CD14-positive monocyte (primary cell): ENCODE data around the gene KIF5C. TPM values are rescaled to one million over a fixed set of nuclear protein-coding genes. Genes with fewer than 3 reads are reported as not detected.

Experiments
- DNase-seq, 3 donors: peaks; one replicate each; pipeline ENCODE4 v3.0.0-alpha.2; 2011 to 2022
- H2AFZ ChIP-seq: 2 replicates; pipeline ENCODE4 v1.6.0; 2012; ENCODE audit warnings: mild to moderate bottlenecking, low read depth, low read length, inconsistent platforms; ENCODE audit not compliant: insufficient read depth, poor library complexity, severe bottlenecking
- H3K27ac ChIP-seq, 2 donors: 1 replicate in 1 of 2; 2 replicates in 1 of 2; pipeline ENCODE4 v1.5.1; 2012 to 2013; ENCODE audit warnings: low read length in 2 of 2, control low read depth in 1 of 2, inconsistent platforms in 1 of 2, low read depth in 1 of 2, mild to moderate bottlenecking in 1 of 2
- H3K27me3 ChIP-seq, 2 donors: one replicate each; pipeline versions ENCODE4 v1.6.0 to v1.6.1; 2011 to 2013; ENCODE audit warnings: low read length in 2 of 2; ENCODE audit not compliant: control insufficient read depth in 2 of 2, insufficient read depth in 2 of 2
- H3K36me3 ChIP-seq, 2 donors: replicated peaks in 1 of 2; 1 replicate in 1 of 2; 2 replicates in 1 of 2; pipeline versions ENCODE4 v1.5.1 to v1.6.1; 2012 to 2013; ENCODE audit warnings: low read length in 2 of 2, control low read depth in 1 of 2, inconsistent platforms in 1 of 2, mild to moderate bottlenecking in 1 of 2; ENCODE audit not compliant: insufficient read depth in 2 of 2, control insufficient read depth in 1 of 2
- H3K4me1 ChIP-seq, 2 donors: 1 replicate in 1 of 2; 2 replicates in 1 of 2; pipeline versions ENCODE4 v1.5.1 to v1.6.1; 2012 to 2013; ENCODE audit warnings: low read length in 2 of 2, control low read depth in 1 of 2, inconsistent platforms in 1 of 2, mild to moderate bottlenecking in 1 of 2, moderate library complexity in 1 of 2; ENCODE audit not compliant: insufficient read depth in 2 of 2, control insufficient read depth in 1 of 2
- H3K4me2 ChIP-seq: replicated peaks from 2 replicates; pipeline ENCODE3; 2012; ENCODE audit warnings: low read length, moderate library complexity, mild to moderate bottlenecking; ENCODE audit not compliant: poor library complexity, severe bottlenecking; ENCODE audit errors: extremely low read depth
- H3K4me3 ChIP-seq, 3 experiments: fragments of 200-600 bp in 1 of 3; sonication (generic) in 1 of 3; replicated peaks in 1 of 3; 1 replicate in 2 of 3; 2 replicates in 1 of 3; pipeline ENCODE4 v1.5.1; 2011 to 2013; ENCODE audit warnings: low read length in 3 of 3, mild to moderate bottlenecking in 3 of 3, control low read depth in 2 of 3, low read depth in 2 of 3, inconsistent platforms in 1 of 3, moderate library complexity in 1 of 3
- H3K79me2 ChIP-seq: 2 replicates; pipeline ENCODE4 v1.6.0; 2012; ENCODE audit warnings: mild to moderate bottlenecking, control low read depth, inconsistent platforms, low read length, moderate library complexity; ENCODE audit not compliant: insufficient read depth
- H3K9ac ChIP-seq: 2 replicates; pipeline ENCODE4 v1.6.0; 2017; ENCODE audit warnings: low read length, mild to moderate bottlenecking; ENCODE audit not compliant: insufficient read depth, poor library complexity, severe bottlenecking
- H3K9me3 ChIP-seq, 2 donors: replicated peaks in 1 of 2; 1 replicate in 1 of 2; 2 replicates in 1 of 2; pipeline versions ENCODE4 v1.5.1 to v1.6.1; 2012 to 2013; ENCODE audit warnings: low read length in 2 of 2, control low read depth in 1 of 2; ENCODE audit not compliant: control insufficient read depth in 1 of 2, insufficient read depth in 1 of 2
- H4K20me1 ChIP-seq: 2 replicates; pipeline ENCODE4 v1.6.0; 2012; ENCODE audit warnings: mild to moderate bottlenecking, low read length, control low read depth, moderate library complexity; ENCODE audit not compliant: insufficient read depth
- H3K27ac Mint-ChIP-seq, 7 donors: one replicate each; pipeline ENCODE4 v1.8.0; 2020; ENCODE audit warnings: mild to moderate bottlenecking in 7 of 7, mixed read lengths in 7 of 7, moderate library complexity in 6 of 7, inconsistent platforms in 2 of 7
- H3K27me3 Mint-ChIP-seq, 3 donors: one replicate each; pipeline ENCODE4 v1.8.0; 2021 to 2022; ENCODE audit warnings: low read depth in 3 of 3, mild to moderate bottlenecking in 3 of 3, mixed read lengths in 3 of 3, moderate library complexity in 3 of 3, inconsistent platforms in 1 of 3
- H3K36me3 Mint-ChIP-seq, 2 donors: one replicate each; pipeline ENCODE4 v1.8.0; 2020; ENCODE audit warnings: mixed read lengths in 2 of 2, inconsistent platforms in 1 of 2, mild to moderate bottlenecking in 1 of 2
- H3K4me1 Mint-ChIP-seq: one replicate; pipeline ENCODE4 v1.8.0; 2020; ENCODE audit warnings: mild to moderate bottlenecking, mixed read lengths
- H3K4me3 Mint-ChIP-seq, 2 donors: one replicate each; pipeline ENCODE4 v1.8.0; 2020; ENCODE audit warnings: mild to moderate bottlenecking in 2 of 2, mixed read lengths in 2 of 2, moderate library complexity in 1 of 2
- H3K9me3 Mint-ChIP-seq, 7 donors: one replicate each; pipeline ENCODE4 v1.8.0; 2020 to 2022; ENCODE audit warnings: mixed read lengths in 7 of 7, mild to moderate bottlenecking in 6 of 7, moderate library complexity in 6 of 7, inconsistent platforms in 2 of 7
- WGBS: methylation state at CpG from one replicate; pipeline ENCODE4 v1.1.5; 2013; ENCODE audit warnings: missing lambda C conversion rate; ENCODE audit not compliant: insufficient coverage; 5-methylcytosine and 5-hydroxymethylcytosine counted together
- intact Hi-C, 2 donors: fragments of 100-400 bp; cut with micrococcal nuclease; formaldehyde crosslinking; loops; one replicate each; pipeline versions ENCODE4 v1.15.0 to v1.15.1; 2023
- polyA plus RNA-seq, 3 donors: library from polyadenylated mRNA; depleted of rRNA in 1 of 3; unstranded in 2 of 3; stranded (reverse) in 1 of 3; fragments of 300-500 nt in 2 of 3; fragments of >200 nt in 1 of 3; fragmentation: Illumina TruSeq in 2 of 3; gene quantifications; 1 replicate in 2 of 3; 2 replicates in 1 of 3; pipeline ENCODE4 v1.2.3, GENCODE V29; 2012 to 2021
- TF ChIP-seq, protein P1 (sequence below): fragments of 200-600 bp; IDR thresholded peaks from one replicate; pipeline ENCODE4 v1.8.0; 2022; ENCODE audit warnings: antibody characterized with exemption, mild to moderate bottlenecking

KIF5C gene
- polyA plus RNA-seq, 3 donors = 0.04 TPM; not detected in 2

- H3K4me3 Mint-ChIP-seq = no peak overlapping the region
- TF ChIP-seq, protein P1, sequence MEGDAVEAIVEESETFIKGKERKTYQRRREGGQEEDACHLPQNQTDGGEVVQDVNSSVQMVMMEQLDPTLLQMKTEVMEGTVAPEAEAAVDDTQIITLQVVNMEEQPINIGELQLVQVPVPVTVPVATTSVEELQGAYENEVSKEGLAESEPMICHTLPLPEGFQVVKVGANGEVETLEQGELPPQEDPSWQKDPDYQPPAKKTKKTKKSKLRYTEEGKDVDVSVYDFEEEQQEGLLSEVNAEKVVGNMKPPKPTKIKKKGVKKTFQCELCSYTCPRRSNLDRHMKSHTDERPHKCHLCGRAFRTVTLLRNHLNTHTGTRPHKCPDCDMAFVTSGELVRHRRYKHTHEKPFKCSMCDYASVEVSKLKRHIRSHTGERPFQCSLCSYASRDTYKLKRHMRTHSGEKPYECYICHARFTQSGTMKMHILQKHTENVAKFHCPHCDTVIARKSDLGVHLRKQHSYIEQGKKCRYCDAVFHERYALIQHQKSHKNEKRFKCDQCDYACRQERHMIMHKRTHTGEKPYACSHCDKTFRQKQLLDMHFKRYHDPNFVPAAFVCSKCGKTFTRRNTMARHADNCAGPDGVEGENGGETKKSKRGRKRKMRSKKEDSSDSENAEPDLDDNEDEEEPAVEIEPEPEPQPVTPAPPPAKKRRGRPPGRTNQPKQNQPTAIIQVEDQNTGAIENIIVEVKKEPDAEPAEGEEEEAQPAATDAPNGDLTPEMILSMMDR = no peak
Measured at GRCh38 chr2:148928395-148928794, 53.4 kb downstream of the KIF5C start.

DNA sequence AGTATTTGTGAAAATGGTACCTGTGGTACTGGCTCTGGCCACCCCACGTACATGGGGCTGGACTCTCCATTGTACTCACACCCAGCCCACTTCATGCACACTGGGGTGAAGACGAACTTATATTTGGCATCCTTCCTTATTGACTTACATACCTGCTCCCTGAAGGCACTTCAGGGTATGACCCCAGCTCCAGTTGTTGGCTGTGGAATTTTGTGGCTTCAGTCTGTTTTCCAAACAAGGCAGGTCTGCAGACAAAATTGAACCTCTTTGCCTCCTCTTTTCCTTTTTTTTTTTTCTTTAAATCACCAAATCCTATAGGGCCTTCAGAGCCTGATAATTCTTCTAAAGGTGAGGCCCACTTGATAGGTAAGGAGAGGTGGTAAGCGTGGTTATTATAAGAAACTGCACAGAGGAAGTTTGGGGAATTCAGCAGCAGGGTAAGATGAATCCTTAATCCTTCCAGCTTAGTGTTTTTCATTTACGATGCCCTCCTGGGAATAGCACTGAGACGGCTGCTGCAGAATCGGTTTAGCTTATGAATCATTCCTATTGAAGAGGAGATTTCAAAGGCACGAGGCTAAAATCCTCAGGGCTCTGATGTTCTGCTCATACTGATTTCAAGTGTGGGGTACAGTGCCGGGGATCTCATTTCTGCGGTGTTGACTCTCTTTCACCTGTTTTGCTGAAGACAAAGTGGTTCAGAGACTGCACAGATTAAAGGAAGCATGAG, 55.2 kb downstream of the KIF5C start:
- Histone ChIP-seq H2AFZ (no peak overlapping the region), H4K20me1 (no peaks in the 10 kb centered on the region), H3K79me2 (no peaks in the 10 kb centered on the region), H3K4me3 (no peak overlapping the region), H3K9ac (no peak overlapping the region), H3K4me2 (no peak overlapping the region), H3K27ac (no peak overlapping the region), H3K4me1 (peaks cover 17 to 22% of the 10 kb centered on the region in 2 donors), H3K9me3 (no peaks in the 10 kb centered on the region), H3K27me3 (no peaks in the 10 kb centered on the region), H3K36me3 (no peaks in the 10 kb centered on the region)
- H3K9me3 Mint-ChIP-seq = peaks cover 0 to 3% (median 0%) of the 10 kb centered on the region in 7 donors
- no peak for DNase-seq
- 87% methylated on average over 6 of the region's 9 CpGs for WGBS
- H3K27ac Mint-ChIP-seq = no peak overlapping the region
- H3K27me3 Mint-ChIP-seq = peaks cover 0 to 3% (median 2%) of the 10 kb centered on the region in 3 donors
- TF ChIP-seq, protein P1 = no peak
- intact Hi-C loops = no loop called here
- H3K4me1 Mint-ChIP-seq = peaks cover 22% of the 10 kb centered on the region
- no peak overlapping the region for H3K4me3 Mint-ChIP-seq
- H3K36me3 Mint-ChIP-seq = no peaks in the 10 kb centered on the region

More at GRCh38 chr2:148928395-148928794, 53.4 kb downstream of the KIF5C start:
- intact Hi-C loops = no loop called here
- H2AFZ ChIP-seq = no peak overlapping the region
- no peaks in the 10 kb centered on the region for H3K9me3 ChIP-seq
- H3K27me3 Mint-ChIP-seq = peaks cover 0 to 3% (median 0%) of the 10 kb centered on the region in 3 donors
- no peaks in the 10 kb centered on the region for H3K27me3 ChIP-seq
- H3K9ac ChIP-seq = no peak overlapping the region
- H3K4me1 ChIP-seq = peaks cover 17 to 22% of the 10 kb centered on the region in 2 donors
- H3K79me2 ChIP-seq = no peaks in the 10 kb centered on the region
- no peaks in the 10 kb centered on the region for H3K36me3 ChIP-seq
- H3K27ac Mint-ChIP-seq = no peak overlapping the region
- no peaks in the 10 kb centered on the region for H4K20me1 ChIP-seq
- H3K27ac ChIP-seq = no peak overlapping the region
- DNase-seq = no peak
- peaks cover 22% of the 10 kb centered on the region for H3K4me1 Mint-ChIP-seq
- H3K4me2 ChIP-seq = no peak overlapping the region
- no peaks in the 10 kb centered on the region for H3K36me3 Mint-ChIP-seq
- WGBS = no CpG with 5 or more reads among the region's 3 CpGs
- H3K9me3 Mint-ChIP-seq = peaks cover 0 to 2% (median 0%) of the 10 kb centered on the region in 7 donors
- no peak overlapping the region for H3K4me3 ChIP-seq
